ENCODE results near the gene CNNM4.

Gene CNNM4

DNA sequence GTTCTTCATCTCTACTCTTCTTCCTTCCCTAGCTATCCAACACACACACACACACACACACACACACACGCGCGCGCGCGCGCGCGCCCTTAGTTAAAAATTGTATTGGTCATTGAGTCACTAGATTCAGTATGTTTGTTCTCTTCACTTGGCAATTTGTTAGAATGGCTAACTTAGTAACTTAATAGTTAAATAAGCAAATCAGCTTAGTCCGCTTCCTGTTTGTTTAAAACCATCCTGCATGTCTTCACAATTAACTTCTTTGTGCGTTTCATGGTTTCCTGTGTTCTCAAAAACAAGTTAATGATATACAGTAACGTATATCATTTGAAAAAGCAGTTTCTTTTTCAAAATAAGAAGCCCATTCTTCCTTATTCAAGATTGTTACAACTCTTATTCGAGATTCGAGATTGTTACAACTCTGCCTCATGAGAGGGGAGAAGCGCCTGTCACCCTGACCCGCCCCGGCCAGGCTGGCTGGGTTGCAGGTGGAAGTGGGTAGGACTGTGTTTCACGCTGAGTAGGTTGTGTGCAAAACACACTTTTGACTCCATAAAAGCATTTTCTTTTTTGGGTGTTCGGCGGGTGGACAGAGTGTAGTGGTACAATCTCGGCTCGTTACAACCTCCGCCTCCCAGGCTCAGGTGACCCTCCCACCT lies 45.9 kb downstream of the CNNM4 start (continued):
- no peak for TF ChIP-seq ZNF10 (tag by site-specific recombination; IDR thresholded peaks at IDR 0.05)

DNA sequence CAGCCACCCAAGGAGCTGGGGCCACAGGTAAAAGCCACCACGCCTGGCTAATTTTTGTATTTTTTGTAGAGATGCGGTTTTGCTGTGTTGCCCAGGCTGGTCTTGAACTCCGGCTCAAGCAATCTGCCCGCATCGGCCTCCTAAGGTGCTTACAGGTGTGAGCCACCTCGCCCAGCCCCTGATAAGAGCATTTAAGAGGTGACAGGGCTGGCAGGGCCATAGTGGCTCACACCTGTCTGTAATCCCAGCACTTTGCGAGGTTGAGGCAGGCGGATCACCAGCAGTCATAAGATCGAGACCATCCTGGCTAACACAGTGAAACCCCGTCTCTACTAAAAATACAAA lies 46.4 kb downstream of the CNNM4 start:
- TF ChIP-seq ZNF600 (tag by site-specific recombination; IDR thresholded peaks at IDR 0.05): no peak
- no peak for TF ChIP-seq ZBTB44 (tag by site-specific recombination; IDR thresholded peaks at IDR 0.05)
- TF ChIP-seq, protein P1, sequence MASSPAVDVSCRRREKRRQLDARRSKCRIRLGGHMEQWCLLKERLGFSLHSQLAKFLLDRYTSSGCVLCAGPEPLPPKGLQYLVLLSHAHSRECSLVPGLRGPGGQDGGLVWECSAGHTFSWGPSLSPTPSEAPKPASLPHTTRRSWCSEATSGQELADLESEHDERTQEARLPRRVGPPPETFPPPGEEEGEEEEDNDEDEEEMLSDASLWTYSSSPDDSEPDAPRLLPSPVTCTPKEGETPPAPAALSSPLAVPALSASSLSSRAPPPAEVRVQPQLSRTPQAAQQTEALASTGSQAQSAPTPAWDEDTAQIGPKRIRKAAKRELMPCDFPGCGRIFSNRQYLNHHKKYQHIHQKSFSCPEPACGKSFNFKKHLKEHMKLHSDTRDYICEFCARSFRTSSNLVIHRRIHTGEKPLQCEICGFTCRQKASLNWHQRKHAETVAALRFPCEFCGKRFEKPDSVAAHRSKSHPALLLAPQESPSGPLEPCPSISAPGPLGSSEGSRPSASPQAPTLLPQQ (tag by site-specific recombination; IDR thresholded peaks at IDR 0.05): no peak
- TF ChIP-seq, protein P2, sequence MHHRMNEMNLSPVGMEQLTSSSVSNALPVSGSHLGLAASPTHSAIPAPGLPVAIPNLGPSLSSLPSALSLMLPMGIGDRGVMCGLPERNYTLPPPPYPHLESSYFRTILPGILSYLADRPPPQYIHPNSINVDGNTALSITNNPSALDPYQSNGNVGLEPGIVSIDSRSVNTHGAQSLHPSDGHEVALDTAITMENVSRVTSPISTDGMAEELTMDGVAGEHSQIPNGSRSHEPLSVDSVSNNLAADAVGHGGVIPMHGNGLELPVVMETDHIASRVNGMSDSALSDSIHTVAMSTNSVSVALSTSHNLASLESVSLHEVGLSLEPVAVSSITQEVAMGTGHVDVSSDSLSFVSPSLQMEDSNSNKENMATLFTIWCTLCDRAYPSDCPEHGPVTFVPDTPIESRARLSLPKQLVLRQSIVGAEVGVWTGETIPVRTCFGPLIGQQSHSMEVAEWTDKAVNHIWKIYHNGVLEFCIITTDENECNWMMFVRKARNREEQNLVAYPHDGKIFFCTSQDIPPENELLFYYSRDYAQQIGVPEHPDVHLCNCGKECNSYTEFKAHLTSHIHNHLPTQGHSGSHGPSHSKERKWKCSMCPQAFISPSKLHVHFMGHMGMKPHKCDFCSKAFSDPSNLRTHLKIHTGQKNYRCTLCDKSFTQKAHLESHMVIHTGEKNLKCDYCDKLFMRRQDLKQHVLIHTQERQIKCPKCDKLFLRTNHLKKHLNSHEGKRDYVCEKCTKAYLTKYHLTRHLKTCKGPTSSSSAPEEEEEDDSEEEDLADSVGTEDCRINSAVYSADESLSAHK (tag by site-specific recombination; IDR thresholded peaks at IDR 0.05): no peak
- no peak for TF ChIP-seq ZBTB20 (tag by site-specific recombination; IDR thresholded peaks at IDR 0.05)
- TF ChIP-seq ZNF777 (tag by site-specific recombination; IDR thresholded peaks at IDR 0.05; ENCODE audit: borderline replicate concordance): no peak
- TF ChIP-seq SP3 (tag by site-specific recombination; IDR thresholded peaks at IDR 0.05): no peak
- TF ChIP-seq, protein P3, sequence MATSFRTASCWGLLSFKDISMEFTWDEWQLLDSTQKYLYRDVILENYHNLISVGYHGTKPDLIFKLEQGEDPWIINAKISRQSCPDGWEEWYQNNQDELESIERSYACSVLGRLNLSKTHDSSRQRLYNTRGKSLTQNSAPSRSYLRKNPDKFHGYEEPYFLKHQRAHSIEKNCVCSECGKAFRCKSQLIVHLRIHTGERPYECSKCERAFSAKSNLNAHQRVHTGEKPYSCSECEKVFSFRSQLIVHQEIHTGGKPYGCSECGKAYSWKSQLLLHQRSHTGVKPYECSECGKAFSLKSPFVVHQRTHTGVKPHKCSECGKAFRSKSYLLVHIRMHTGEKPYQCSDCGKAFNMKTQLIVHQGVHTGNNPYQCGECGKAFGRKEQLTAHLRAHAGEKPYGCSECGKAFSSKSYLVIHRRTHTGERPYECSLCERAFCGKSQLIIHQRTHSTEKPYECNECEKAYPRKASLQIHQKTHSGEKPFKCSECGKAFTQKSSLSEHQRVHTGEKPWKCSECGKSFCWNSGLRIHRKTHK (tag by site-specific recombination; IDR thresholded peaks at IDR 0.05): no peak
- no peak for TF ChIP-seq ZNF223 (tag by site-specific recombination; IDR thresholded peaks at IDR 0.05)
- Histone ChIP-seq H3K36me3 (ENCODE audit: control insufficient read depth in 2 of 2, insufficient read depth in 1 of 2, low read length in 2 of 2) (peaks cover 6 to 47% of the 10 kb centered on the region in 2 experiments; a peak in 2 of 3 replicates), H3K9me3 (ENCODE audit: control insufficient read depth, insufficient read depth, low read depth, low read length) (no peaks in the 10 kb centered on the region), H3K4me3 (ENCODE audit: low read depth, low read length) (no peak overlapping the region), H3K4me1 (ENCODE audit: control insufficient read depth, insufficient read depth, low read length) (no peaks in the 10 kb centered on the region), H3K27ac (ENCODE audit: extremely low read depth, low read depth, low read length) (no peak overlapping the region)
- POLR2A ChIA-PET: no interaction called here
- CTCF ChIA-PET: interaction anchor here (1.3 kb wide), 1 partner anchor 144 kb away, joined by 4 read pairs; no protein-coding TSS in a partner anchor

GRCh38 chr2:96808176-96808837 lies 47.6 kb downstream of the CNNM4 start:
- Histone ChIP-seq H3K4me1 (ENCODE audit: control insufficient read depth, insufficient read depth, low read length) (no peaks in the 10 kb centered on the region), H3K9me3 (ENCODE audit: control insufficient read depth, insufficient read depth, low read depth, low read length) (no peaks in the 10 kb centered on the region), H3K4me3 (ENCODE audit: low read depth, low read length) (no peak overlapping the region), H3K36me3 (ENCODE audit: control insufficient read depth in 2 of 2, insufficient read depth in 1 of 2, low read length in 2 of 2) (peaks cover 5 to 46% of the 10 kb centered on the region in 2 experiments; a peak in 2 of 3 replicates), H3K27ac (ENCODE audit: extremely low read depth, low read depth, low read length) (no peak overlapping the region)
- CTCF ChIA-PET: interaction anchor here (0.6 to 1.3 kb wide), 2 partner anchors 47 to 143 kb away, joined by 3 to 4 read pairs; no protein-coding TSS in a partner anchor
- POLR2A ChIA-PET: no interaction called here
- TF ChIP-seq ZNF530 (tag by site-specific recombination; IDR thresholded peaks at IDR 0.05; ENCODE audit: low read depth) (no peak), PRDM10 (tag by site-specific recombination; IDR thresholded peaks at IDR 0.05) (no peak), SCRT1 (tag by site-specific recombination; IDR thresholded peaks at IDR 0.05; ENCODE audit: borderline replicate concordance) (no peak), ZSCAN16 (tag by site-specific recombination; IDR thresholded peaks at IDR 0.05) (no peak), ZBTB26 (tag by site-specific recombination; optimal IDR thresholded peaks at IDR 0.05) (no peak), ZNF266 (tag by site-specific recombination; IDR thresholded peaks at IDR 0.05; ENCODE audit: low read depth) (no peak), ZNF610 (tag by site-specific recombination; IDR thresholded peaks at IDR 0.05; ENCODE audit: borderline replicate concordance) (no peak), ZNF837 (tag by site-specific recombination; IDR thresholded peaks at IDR 0.05) (no peak)
- TF ChIP-seq, protein P4, sequence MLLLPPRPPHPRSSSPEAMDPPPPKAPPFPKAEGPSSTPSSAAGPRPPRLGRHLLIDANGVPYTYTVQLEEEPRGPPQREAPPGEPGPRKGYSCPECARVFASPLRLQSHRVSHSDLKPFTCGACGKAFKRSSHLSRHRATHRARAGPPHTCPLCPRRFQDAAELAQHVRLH (tag by site-specific recombination; IDR thresholded peaks at IDR 0.05): no peak
